ENCODE results near the gene EDIL3.

GRCh38 chr5:83993803-83994202 is 390.9 kb downstream of the EDIL3 start:
- TF ChIP-seq EZH2 (IDR thresholded peaks at IDR 0.05; ENCODE audit: borderline replicate concordance): no peak
- no peak for TF ChIP-seq CTCF (IDR thresholded peaks at IDR 0.05; ENCODE audit: poor library complexity)
- TF ChIP-seq EZH2phosphoT487 (IDR thresholded peaks at IDR 0.05; ENCODE audit: low read depth, severe bottlenecking, unreplicated experiment): no peak

All from hepatocyte (in vitro differentiated cells).